ENCODE data around the gene NEGR1.

DNA sequence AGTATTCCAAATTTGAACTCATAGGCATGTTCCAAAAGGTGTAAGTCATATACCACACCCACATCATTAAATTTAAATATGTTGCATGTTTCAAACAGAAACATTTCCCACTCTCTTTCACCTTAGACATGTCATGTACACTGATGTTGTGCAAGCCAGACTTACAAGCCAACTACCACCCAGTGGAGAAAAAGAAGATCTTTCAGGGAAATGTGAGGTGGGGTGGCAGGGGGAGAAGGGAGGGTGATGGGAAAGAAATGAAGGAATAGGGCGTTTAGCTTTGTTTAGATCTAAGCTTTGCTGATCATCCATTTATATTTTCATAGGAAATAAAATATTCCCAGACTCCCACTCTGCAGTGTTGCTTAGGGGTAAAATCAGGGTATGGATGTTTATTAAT lies 1.6 kb downstream of the NEGR1 start:
- no peak for TF ChIP-seq POLR2A (IDR thresholded peaks at IDR 0.05)
- TF ChIP-seq, protein P1, sequence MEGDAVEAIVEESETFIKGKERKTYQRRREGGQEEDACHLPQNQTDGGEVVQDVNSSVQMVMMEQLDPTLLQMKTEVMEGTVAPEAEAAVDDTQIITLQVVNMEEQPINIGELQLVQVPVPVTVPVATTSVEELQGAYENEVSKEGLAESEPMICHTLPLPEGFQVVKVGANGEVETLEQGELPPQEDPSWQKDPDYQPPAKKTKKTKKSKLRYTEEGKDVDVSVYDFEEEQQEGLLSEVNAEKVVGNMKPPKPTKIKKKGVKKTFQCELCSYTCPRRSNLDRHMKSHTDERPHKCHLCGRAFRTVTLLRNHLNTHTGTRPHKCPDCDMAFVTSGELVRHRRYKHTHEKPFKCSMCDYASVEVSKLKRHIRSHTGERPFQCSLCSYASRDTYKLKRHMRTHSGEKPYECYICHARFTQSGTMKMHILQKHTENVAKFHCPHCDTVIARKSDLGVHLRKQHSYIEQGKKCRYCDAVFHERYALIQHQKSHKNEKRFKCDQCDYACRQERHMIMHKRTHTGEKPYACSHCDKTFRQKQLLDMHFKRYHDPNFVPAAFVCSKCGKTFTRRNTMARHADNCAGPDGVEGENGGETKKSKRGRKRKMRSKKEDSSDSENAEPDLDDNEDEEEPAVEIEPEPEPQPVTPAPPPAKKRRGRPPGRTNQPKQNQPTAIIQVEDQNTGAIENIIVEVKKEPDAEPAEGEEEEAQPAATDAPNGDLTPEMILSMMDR (IDR thresholded peaks at IDR 0.05) = no peak

All from thyroid gland (tissue), 4 donors.